ENCODE data around the gene SPOUT1.
"Not testable (repeated sequence)": the region's sequence is repeated elsewhere in the genome, so short reads cannot be mapped to it uniquely, and the experiment has no call there.

Gene SPOUT1

DNA sequence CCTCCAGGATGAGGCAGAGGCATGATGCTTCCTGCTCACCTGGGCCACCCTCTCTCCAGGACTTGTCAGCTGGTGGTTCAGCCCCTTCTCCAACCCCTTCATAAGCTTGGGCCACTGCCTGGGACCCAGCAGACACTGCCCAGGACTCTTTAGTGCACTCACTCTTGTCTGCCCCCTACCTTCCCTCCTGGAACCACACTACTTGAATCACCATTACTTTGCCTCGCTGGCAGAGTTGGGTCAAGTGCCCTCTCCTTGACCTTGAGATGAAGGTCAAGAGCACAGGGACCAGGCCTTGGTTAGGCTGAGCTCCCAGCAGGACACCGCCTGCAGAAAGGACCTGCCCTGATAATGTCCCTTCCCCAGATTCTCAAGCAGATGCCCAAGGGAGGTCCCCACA, 19.8 kb downstream of the SPOUT1 start:
- DNase-seq = no peak

DNA sequence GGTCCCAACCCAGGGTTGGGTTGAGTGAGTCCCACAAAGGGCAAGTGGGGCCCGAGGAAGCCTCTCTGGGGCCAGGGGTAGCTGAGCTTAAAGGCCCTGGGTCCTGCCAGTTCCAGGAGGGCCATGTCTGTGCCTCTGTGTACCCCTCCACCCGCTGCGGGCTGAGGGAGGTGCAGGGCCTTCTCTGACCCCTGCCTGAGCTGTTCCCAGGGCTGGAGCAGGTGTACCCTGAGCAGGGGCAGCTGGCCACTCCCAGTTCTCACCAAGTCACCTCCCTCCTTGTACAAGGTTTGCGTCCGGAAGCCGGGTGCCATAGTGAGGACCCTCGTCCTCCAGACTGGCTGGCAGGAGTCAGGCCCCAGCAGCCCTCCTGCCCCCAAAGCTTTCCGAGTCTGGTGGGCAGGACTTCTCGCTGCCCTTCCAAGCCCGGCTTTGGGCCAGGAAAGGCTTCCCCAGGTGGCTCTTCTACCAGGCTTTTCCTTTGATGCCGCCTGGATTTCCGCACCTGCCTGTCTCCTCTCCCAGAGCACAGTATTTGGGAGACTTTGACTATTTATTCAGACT, 20.5 kb downstream of the SPOUT1 start:
- no peak for DNase-seq

GRCh38 chr9:128808543-128808942, 21.1 kb downstream of the SPOUT1 start:
- DNase-seq = no peak

DNA sequence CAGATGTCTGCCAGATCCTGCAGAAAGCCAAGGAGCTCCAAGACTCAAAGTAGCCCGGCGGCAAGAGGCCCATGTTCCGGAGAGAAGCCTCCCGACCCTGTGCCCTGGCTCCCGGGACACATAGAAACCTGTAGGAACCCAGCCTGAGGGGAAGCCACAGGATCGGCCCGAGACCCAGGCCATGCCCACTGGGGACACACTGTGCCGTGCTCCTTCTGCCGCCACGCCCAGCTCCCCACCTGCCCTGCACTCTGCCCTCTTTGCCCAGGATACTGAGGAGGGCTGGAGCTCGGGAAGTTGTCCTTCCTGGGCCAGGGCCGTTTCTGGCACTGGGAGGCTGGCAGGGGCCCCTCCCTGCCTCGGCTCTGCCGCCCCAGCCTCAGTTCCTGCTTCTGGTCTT, 21.8 kb downstream of the SPOUT1 start:
- DNase-seq = no peak

- DNase-seq = no peak
Measured at GRCh38 chr9:128805661-128806060, 23.9 kb downstream of the SPOUT1 start.

DNA sequence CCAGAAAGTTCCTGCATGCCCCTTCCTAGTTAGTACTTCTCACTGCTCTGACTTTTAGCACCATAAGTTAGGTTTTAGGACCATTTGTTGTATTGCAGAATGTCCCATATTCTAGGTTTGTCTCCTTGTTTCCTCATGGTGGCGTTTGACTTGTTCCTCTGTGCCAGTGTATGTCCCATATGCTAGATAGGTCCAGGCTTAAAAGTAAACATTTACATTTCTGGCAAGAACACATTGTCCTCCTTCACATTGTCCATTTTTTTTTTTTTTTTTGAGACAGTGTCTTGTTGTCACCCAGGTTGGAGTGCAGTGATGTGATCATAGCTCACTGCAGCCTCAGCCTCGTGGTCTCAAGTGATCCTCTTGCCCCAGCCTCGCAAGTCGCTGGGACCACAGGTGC, 27.1 kb downstream of the SPOUT1 start:
- no peak for DNase-seq

- no peak for DNase-seq
Measured at GRCh38 chr9:128800061-128800460, 29.5 kb downstream of the SPOUT1 start.

- DNase-seq = no peak
Measured at GRCh38 chr9:128798896-128799295, 30.7 kb downstream of the SPOUT1 start.

DNA sequence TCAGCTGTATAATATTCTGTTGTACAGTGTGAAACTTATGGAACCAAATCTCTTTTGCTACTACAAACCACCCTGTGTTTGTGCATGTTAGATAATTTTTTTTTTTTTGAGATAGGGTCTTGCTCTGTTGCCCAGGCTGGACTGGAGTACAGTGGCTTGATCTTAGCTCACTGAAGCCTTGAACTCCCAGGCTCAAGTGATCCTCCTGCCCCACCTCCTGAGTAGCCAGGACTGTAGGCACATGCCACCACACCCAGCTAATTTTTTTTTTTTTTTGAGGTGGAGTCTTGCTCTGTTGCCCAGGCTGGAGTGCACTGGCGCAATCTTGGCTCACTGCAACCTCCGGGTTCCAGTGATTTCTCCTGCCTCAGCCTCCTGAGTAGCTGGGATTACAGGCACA, 34.6 kb downstream of the SPOUT1 start:
- DNase-seq = not testable (repeated sequence)

DNA sequence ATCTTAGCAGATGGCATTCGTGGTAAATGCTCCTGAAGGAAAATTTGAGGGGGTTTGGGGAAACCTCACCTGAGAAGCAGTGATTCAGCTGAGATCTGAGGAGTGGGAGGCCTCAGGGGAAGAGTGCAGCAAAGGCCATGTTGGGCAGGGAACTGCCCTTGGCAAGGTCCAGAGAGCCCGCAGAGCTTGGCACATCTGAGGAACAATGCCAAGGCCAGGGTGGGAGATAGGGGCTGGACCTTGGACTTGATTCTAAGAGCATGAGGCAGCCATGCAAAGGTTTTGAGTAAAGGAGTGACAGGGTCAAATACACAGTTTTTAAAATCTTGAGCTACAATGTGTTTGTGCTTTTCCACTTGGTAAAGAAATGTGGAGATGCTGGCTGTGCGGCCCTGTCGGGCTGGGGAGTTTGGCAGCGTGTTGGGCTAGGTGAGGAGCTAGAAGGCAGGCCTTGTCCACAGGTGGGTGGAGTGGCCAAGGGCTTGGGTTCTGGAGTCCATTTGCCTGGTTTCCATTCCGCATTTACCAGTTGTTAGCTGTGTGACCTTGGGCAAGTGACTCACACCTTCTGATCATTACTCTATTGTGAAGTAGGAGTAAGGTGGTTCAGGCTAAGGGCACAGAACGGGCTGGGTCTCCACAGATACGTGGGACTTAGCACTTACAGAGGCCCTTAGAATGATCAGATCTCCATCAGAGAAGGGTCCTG, 36.5 kb downstream of the SPOUT1 start:
- DNase-seq = no peak

DNA sequence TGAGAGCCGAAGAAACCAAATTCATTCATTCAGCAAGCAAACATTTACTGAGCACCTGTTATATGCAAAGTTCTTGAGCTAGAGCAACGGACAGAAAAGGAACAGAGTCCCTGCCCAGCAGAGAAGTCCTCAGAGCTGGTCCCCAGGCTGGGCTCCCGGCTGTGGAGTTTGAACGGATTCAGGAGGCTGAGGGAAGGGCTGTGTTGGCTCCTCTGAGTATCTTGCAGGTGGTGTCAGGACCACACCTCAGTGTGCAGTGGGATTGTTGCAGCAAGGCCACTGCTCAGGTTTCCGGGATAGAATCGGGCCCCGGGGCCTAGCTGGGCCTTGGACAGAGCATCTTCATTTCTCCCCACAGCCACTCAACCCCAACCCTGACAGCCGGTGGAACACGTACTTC, 37.5 kb downstream of the SPOUT1 start:
- DNase-seq = no peak

DNA sequence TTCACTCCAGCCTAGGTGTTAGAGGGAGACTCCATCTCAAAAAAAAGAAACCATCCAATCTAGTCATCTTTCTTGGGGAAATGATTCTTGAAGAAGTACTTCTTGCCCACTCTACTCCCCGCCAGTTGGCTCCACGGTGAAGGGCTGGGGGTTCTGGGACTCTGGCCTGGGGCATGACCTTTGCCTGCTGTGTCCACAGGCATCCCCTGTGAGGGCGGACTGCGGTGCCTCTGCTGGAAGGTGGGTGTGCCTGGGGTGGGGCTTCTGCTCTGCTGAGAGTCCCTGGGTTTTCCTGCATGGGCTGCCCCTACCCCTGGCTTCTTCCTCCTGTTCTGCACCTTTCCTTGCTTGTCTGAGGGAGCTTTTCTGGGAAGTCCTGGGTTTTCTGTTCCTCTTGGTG, 39.1 kb downstream of the SPOUT1 start:
- DNase-seq = no peak

- DNase-seq = no peak
Measured at GRCh38 chr9:128788445-128788844, 41.1 kb downstream of the SPOUT1 start.

GRCh38 chr9:128787659-128788058, 41.9 kb downstream of the SPOUT1 start:
- DNase-seq = no peak

DNA sequence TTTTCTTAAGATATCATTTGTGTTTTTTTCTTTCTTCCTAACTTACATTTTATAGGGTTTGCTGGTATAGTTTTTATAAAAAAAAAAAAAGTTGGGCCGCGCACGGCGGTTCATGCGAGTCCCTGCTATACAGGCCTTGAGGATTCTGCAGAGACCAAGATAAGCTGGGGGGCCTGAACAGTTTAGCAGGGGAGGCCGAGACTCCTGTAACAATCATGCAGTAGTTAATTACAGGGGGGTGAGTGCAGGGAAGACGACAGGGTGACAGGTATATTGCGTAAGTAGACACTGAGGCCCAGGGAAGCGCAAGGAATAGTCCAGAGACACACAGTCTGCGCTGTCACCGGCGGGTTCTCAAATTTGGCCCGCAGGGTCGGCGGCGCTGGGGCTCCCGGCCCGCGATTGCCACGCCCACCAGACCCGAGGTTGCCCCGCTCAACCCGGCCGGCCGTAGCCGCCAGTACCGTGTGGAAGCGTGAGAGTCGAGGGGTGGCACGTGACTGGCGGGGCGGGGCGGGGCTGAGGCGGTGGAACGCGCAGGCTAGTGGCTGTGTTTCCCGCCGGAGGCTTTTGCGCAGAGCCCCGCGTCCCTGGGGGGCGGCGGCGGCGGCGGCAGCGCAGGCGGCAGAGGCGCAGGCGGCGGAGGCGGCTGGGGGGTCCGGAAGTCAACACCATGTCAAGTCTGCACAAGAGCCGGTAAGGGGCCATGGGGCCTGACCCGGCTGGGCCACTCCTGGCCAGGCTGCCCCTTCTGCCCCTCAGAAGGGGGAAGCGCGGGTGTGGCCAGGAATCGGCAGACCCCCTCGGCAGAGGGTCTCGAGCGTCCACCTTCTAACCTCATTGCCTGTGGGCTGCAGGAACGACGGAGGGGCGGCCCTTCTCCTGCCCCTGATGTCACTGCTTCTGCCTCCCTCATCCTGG, 42.7 kb downstream of the SPOUT1 start, which contains the start of gene TBC1D13:
TBC1D13 (plus strand) TSS at position 573 of the 921 bp plus-strand sequence; CDS start at position 674, 101 bp downstream.
- peak; percentile 75 for DNase-seq

GRCh38 chr9:128785427-128785826, 44.2 kb downstream of the SPOUT1 start:
- no peak for DNase-seq

GRCh38 chr9:128782669-128783068, 46.9 kb downstream of the SPOUT1 start:
- no peak for DNase-seq

- DNase-seq = no peak
Measured at GRCh38 chr9:128781187-128782070, 48.2 kb downstream of the SPOUT1 start.

- not testable (repeated sequence) for DNase-seq
Measured at GRCh38 chr9:128780093-128780492, 49.5 kb downstream of the SPOUT1 start.

DNA sequence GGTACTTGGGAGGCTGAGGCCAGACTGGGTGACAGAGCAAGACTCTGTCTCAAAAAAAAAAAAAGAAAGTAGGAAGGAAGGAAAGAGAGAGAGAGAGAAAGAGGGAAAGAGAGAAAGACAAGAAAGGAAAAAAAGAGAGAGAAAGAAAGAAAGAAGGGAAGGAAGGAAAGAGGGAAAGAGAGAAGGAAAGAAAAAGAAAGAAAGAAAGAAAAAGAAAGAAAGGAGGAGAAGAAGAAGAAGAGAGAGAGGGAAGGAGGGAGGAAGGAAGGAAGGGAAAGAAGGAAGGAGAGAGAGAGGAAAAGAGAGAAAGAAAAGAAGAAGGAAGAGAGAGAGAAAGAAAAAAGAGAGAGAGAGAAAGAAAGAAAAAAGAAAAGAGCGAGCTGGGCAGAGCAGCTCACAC, 54.8 kb downstream of the SPOUT1 start:
- no peak for DNase-seq

DNA sequence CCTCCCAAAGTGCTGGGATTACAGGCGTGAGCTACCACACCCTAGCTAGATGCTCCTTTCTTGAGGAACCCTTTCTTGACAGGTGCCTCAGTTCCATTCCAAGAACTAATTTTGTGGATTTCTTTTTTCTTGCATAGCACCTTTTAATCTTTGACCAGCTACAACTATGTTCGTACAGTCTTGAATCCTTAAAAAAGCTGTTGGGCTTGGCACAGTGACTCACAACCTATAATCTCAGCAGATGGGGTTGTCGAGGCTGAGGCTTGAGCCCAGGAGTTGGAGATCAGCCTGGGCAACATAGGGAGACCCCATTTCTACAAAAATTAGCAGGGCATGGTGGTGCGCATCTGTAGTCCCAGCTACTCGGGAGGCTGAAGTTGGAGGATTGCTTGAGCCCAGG, 56.5 kb downstream of the SPOUT1 start:
- no peak for DNase-seq

GRCh38 chr9:128771745-128772519, 57.7 kb downstream of the SPOUT1 start, which contains the start of gene ZER1:
ZER1 (minus strand) TSS chr9:128771927; CDS start chr9:128755565, 16,362 bp downstream.
- DNase-seq = peak; percentile 86

Measured in NCI-H1436 (cell line).